HG03064 (cell line): ENCODE data around the gene SYT14.
"Not testable (repeated sequence)": the region's sequence is repeated elsewhere in the genome, so short reads cannot be mapped to it uniquely, and the experiment has no call there.

Experiments used
- ATAC-seq: cut with Tn5 transposase; IDR thresholded peaks from one replicate; pipeline ENCODE4 v1.9.1; 2021; ENCODE audit warnings: low read depth; ENCODE audit not compliant: unreplicated experiment

Gene SYT14

DNA sequence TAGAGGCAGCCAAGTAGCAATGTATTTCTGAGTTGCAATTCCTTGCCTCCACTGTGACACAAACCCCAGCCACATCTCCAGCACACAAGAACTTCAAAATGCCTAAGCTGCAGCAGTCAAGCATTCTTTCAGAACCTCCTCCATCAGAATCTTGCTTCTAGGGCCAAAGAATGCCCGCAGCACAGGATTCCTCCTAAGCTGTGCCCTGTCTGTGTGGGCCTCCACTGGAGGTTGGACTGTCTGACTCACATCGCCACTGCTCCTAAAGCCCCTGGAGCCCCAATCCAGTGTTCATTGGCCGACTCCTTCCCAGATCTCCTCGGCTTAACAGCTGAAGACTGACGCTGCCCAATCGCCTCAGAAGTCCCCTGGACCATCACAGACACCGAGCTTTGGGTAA lies 251.4 kb downstream of the SYT14 start:
- no peak for ATAC-seq

- no peak for ATAC-seq
Measured at GRCh38 chr1:210195635-210196160, 257.7 kb downstream of the SYT14 start.

DNA sequence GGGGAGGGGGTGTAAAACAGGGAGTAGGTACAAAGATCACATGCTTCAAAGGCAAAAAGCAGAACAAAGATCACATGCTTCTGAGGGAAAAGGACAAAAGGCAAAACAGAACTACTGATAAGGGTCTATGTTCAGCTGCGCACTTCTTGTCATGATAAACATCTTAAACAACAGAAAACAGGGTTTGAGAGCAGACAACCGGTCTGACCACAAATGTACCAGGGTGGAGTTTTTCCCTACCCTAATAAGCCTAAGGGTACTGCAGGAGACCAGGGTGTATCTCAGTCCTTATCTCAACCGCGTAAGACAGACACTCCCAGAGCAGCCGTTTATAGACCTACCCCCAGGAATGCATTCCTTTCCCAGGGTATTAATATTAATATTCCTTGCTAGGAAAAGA lies 258.2 kb downstream of the SYT14 start:
- not testable (repeated sequence) for ATAC-seq

DNA sequence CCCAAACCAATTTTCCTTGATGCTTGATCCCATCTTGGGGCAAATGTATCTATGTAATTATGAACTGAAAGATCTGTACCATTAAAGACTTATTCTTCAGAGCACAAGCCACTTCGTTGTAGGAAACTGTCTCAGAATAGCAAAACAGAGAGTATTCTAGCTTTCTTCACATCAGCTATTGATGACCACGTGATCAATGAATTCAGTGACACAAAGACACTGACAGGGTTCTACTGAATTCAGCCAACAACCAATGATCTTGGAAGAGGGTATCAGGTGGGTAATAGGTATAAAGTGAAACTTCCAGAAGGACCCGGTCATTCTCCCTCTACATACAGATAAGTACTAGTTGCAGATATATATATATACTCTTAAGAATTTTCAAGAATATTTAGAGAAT lies 260.8 kb downstream of the SYT14 start:
- ATAC-seq, result no peak

- ATAC-seq, result no peak
Measured at GRCh38 chr1:210200124-210200736, 262.2 kb downstream of the SYT14 start.

- no peak for ATAC-seq
Measured at GRCh38 chr1:210201681-210202080, 263.7 kb downstream of the SYT14 start.

DNA sequence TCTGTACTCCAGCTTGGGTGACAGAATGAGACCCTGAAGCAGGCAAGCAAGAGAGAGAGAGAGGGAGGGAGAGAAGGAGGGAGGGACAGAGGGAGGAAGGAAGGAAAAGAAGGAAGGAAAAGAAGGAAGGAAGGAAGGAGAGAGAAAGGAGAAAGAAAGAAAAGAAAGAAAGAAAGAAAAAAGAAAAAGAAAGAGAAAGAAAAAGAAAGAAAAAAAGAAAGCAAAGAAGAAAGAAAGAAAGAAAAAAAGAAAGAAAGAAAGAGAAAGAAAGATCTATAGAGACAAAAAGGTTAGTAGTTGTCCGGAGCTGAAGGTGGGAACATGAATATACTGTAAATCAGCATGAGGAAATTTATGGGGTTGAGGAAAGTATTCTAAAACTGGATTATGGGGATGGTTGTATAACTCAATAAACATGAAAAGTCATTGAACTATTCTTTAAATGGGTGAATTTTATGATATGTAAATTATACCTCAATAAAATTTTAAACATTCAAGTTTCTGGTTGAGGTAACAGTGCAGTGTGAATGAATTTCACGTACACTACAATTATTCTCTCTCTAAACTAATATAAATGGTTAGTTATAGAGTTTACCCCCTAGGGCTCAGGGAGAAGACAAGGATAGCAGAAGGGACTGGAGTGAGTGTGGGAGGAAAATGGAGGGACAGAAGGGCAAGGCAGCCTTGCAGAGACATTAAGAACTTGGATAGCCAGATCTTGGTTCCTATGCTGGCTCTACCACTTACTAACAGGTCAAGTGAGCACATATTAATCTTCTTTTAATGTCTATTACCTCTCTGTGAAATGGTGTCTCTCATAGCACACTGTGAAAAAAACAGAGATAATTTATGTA lies 269.8 kb downstream of the SYT14 start:
- ATAC-seq, result no peak

GRCh38 chr1:210213335-210213734 lies 275.3 kb downstream of the SYT14 start:
- no peak for ATAC-seq

GRCh38 chr1:210214573-210215409 lies 276.8 kb downstream of the SYT14 start:
- ATAC-seq, result no peak

DNA sequence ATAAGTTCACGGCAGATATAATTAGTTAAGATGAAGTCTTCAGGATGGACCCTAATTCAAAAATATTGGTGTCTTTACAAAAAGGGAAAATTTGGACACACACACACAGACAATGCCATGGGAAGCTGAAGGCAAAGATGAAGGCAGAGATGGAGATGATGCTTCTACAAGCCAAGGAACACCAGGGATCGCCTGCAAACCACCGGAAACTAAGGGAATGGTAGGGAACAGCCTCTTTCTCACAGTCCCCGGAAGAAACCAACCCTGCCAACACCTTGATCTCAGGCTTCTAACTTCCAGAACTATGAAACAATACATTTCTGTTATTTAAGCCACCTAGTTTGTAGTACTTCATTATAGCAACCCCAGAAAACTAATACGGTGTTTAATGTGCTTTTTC lies 279.5 kb downstream of the SYT14 start:
- no peak for ATAC-seq

GRCh38 chr1:210218047-210218446 lies 280.0 kb downstream of the SYT14 start:
- ATAC-seq, result no peak
